Dendritic cell treated with granulocyte-macrophage colony-stimulating factor and Interleukin-4, amounts not matched to agents 40 ng/mL and 50 ng/mL, for 4 days (primary cell): ENCODE measurements around the gene KLC4.
A peak's percentile ranks its signal among the peaks of the same experiment; 100 is the strongest.
"Not testable (repeated sequence)": the region's sequence is repeated elsewhere in the genome, so short reads cannot be mapped to it uniquely, and the experiment has no call there.

ENCODE experiments used
- H3K27ac Mint-ChIP-seq: one replicate; pipeline ENCODE4 v1.8.0; 2022; ENCODE audit warnings: mild to moderate bottlenecking, mixed read lengths
- H3K27me3 Mint-ChIP-seq: one replicate; pipeline ENCODE4 v1.8.0; 2022; ENCODE audit warnings: mild to moderate bottlenecking, mixed read lengths
- H3K36me3 Mint-ChIP-seq: one replicate; pipeline ENCODE4 v1.8.0; 2022; ENCODE audit warnings: low read depth, mixed read lengths
- H3K4me1 Mint-ChIP-seq: one replicate; pipeline ENCODE4 v1.8.0; 2022; ENCODE audit warnings: low read depth, mixed read lengths
- H3K4me3 Mint-ChIP-seq: one replicate; pipeline ENCODE4 v1.8.0; 2022; ENCODE audit warnings: mild to moderate bottlenecking, moderate library complexity, mixed read lengths
- H3K9me3 Mint-ChIP-seq: one replicate; pipeline ENCODE4 v1.8.0; 2022; ENCODE audit warnings: mixed read lengths
- intact Hi-C: fragments of 100-400 bp; cut with micrococcal nuclease; formaldehyde crosslinking; loops from one replicate; pipeline ENCODE4 v1.15.0; 2022

Gene KLC4

GRCh38 chr6:43061861-43062260 is 2.4 kb downstream of the KLC4 start:
- no peak overlapping the region for H3K4me3 Mint-ChIP-seq
- peaks cover 45% of the 10 kb centered on the region for H3K36me3 Mint-ChIP-seq
- H3K4me1 Mint-ChIP-seq = peaks cover 28% of the 10 kb centered on the region
- H3K27me3 Mint-ChIP-seq = no peaks in the 10 kb centered on the region
- intact Hi-C loops = no loop called here
- H3K9me3 Mint-ChIP-seq = no peaks in the 10 kb centered on the region
- H3K27ac Mint-ChIP-seq = no peak overlapping the region

GRCh38 chr6:43062818-43063217 is 3.4 kb downstream of the KLC4 start:
- Mint-ChIP-seq H3K27me3 (no peaks in the 10 kb centered on the region), H3K27ac (no peak overlapping the region), H3K36me3 (peaks cover 36% of the 10 kb centered on the region), H3K4me1 (peaks cover 27% of the 10 kb centered on the region), H3K4me3 (no peak overlapping the region), H3K9me3 (no peaks in the 10 kb centered on the region)
- intact Hi-C loops = no loop called here

GRCh38 chr6:43070028-43070632 is 10.7 kb downstream of the KLC4 start:
- Mint-ChIP-seq H3K36me3 (peaks cover 50% of the 10 kb centered on the region), H3K27me3 (peaks cover 2% of the 10 kb centered on the region), H3K27ac (no peak overlapping the region), H3K4me1 (no peaks in the 10 kb centered on the region), H3K4me3 (no peak overlapping the region), H3K9me3 (no peaks in the 10 kb centered on the region)
- intact Hi-C loops = no loop called here

DNA sequence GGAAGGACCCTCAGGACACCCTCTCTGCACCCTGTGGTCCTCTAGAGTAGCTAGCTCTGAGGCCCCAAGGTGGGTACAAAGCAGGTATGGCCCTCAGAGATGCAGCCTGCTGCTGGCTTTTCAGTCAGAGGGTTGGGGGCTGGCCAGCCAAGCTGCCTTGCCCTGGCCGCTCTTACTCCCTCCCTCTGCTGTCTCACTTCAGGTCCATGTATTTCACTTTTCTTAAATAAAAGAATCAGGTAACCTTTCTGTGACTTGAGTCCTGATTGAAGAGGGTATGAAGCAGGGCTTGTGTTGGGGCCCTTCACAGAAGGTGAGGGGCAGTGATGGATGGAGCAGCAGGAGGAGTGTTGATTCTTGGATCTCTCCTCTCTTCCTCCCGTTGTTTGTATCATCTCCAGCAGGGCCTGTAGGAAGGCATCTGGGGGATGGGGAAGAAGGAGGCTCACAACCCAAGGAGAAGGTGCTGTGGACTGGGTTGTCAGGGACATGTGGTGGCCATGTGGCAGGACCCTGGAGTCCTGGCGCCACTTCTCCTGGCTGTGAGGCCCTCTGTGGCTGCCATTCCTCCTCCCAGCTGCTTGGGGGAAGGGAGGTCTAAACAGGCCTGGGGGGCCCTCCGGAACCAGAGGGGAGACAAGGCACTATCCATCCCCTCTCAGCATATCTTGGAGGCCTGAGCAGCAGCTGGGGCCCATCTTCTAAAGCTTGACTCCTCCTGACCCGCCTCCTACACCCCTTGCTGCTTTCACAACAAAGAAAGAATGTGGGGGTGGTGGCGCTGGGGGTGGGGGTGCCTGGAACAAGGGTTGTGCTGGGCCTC is 15.6 kb downstream of the KLC4 start:
- H3K36me3 Mint-ChIP-seq = peaks cover 36% of the 10 kb centered on the region

DNA sequence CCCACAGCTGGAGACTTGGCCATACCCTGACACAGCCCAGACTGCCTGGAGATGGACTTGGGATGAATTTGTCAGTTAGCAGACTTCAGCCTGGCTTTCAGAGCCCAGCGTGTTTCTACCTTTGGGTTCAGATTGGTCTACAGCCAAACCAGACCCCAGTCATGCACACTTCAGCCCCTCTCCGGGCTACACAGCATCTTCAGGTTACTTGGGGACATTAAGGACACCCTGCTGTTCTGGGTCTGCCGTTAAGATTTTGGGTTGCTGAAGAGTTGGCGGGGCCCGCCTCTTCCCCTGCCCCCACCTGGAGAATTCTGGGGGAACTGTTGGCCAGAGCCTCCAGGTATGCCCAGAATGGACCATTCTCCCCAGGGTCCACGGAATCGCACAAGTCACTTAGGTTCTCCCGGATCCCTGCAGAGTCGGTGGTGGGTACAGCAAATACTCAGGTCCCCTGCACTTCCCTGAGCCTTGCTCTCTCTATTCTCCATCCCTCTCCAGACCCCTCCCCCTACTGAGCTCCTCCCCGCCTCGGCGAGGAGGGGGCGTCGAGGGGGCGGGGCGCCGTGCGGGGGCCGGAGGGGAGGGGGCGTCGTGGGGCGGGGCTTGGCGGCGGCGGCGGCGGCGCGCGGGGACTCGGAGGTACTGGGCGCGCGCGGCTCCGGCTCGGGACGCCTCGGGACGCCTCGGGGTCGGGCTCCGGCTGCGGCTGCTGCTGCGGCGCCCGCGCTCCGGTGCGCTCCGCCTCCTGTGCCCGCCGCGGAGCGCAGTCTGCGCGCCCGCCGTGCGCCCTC is 16.4 kb downstream of the KLC4 start, which contains the start of gene PTK7:
TSS of gene PTK7 (plus strand) at position 645 of the 794 bp plus-strand sequence. CDS start 175 bp downstream, outside the sequence.
- Mint-ChIP-seq H3K4me1 (peaks cover 9% of the 10 kb centered on the region), H3K27me3 (peaks cover 30% of the 10 kb centered on the region), H3K4me3 (peak within 1 kb of the TSS; percentile 66), H3K27ac (no peak within 1 kb of the TSS), H3K36me3 (peaks cover 29% of the 10 kb centered on the region), H3K9me3 (no peaks in the 10 kb centered on the region)
- intact Hi-C loops = no loop called here

More for the DNA sequence above, 15.6 kb downstream of the KLC4 start:
- peaks cover 9% of the 10 kb centered on the region for H3K4me1 Mint-ChIP-seq
- H3K27ac Mint-ChIP-seq = no peak overlapping the region
- H3K27me3 Mint-ChIP-seq = peaks cover 30% of the 10 kb centered on the region
- H3K9me3 Mint-ChIP-seq = no peaks in the 10 kb centered on the region
- no peak overlapping the region for H3K4me3 Mint-ChIP-seq
- intact Hi-C loops = no loop called here

DNA sequence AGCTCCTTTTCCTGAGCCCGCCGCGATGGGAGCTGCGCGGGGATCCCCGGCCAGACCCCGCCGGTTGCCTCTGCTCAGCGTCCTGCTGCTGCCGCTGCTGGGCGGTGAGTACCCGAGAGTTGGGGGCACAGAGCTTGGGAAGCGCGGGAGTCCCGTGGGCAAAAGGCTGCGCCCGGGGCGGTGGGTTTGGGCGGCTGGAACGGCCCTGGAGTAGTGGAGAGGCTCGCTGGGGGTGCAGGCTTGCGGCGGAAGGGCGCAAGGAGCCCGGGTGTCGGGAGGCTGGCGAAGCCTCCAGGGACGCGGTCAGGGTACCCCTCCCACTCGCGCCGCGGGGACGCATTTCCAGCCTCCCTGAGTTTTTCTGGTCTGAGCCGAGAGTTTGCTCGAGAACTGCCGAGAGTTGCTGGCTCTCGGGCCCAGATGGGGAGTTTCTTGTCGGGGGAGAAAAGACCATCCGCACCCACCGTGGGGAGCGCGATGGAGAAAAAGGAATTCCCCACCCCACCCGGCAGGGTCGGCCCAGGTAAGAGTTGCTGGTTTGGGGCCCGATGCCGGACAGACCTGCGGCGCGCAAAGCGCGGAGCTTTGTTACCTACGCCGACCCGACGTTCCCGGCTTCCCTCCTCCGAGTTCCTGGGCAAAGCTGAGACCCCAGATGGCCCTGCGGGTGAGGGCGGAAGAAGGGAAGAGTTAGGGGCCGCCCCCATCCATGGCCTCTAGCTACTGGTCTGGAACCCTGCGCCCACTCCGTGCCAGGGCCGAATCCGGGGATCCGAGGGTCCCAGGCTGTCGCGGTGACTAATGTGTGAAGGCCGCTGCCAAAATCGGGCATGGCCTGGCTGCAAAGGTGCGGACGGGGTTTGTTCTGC is 17.3 kb downstream of the KLC4 start:
- Mint-ChIP-seq H3K9me3 (no peaks in the 10 kb centered on the region), H3K27me3 (peaks cover 30% of the 10 kb centered on the region), H3K36me3 (peaks cover 20% of the 10 kb centered on the region), H3K27ac (no peak overlapping the region), H3K4me1 (peaks cover 9% of the 10 kb centered on the region), H3K4me3 (peak overlapping the region; percentile 66)
- intact Hi-C loops = no loop called here

GRCh38 chr6:43077333-43077809 is 17.9 kb downstream of the KLC4 start:
- H3K27ac Mint-ChIP-seq = no peak overlapping the region
- no peaks in the 10 kb centered on the region for H3K9me3 Mint-ChIP-seq
- intact Hi-C loops = no loop called here
- peaks cover 9% of the 10 kb centered on the region for H3K4me1 Mint-ChIP-seq
- peak overlapping the region; percentile 66 for H3K4me3 Mint-ChIP-seq
- H3K36me3 Mint-ChIP-seq = peaks cover 15% of the 10 kb centered on the region
- peaks cover 30% of the 10 kb centered on the region for H3K27me3 Mint-ChIP-seq

- H3K4me1 Mint-ChIP-seq = peaks cover 9% of the 10 kb centered on the region
- H3K36me3 Mint-ChIP-seq = peaks cover 11% of the 10 kb centered on the region
- intact Hi-C loops = no loop called here
- H3K9me3 Mint-ChIP-seq = no peaks in the 10 kb centered on the region
- H3K27me3 Mint-ChIP-seq = peaks cover 30% of the 10 kb centered on the region
- H3K4me3 Mint-ChIP-seq = no peak overlapping the region
- no peak overlapping the region for H3K27ac Mint-ChIP-seq
Observed at GRCh38 chr6:43077981-43078511, 18.6 kb downstream of the KLC4 start.

GRCh38 chr6:43078691-43079090 is 19.3 kb downstream of the KLC4 start:
- intact Hi-C loops = no loop called here
- Mint-ChIP-seq H3K4me1 (peaks cover 9% of the 10 kb centered on the region), H3K9me3 (no peaks in the 10 kb centered on the region), H3K36me3 (peaks cover 5% of the 10 kb centered on the region), H3K27me3 (peaks cover 30% of the 10 kb centered on the region), H3K4me3 (no peak overlapping the region), H3K27ac (no peak overlapping the region)

GRCh38 chr6:43081043-43081442 is 21.6 kb downstream of the KLC4 start:
- H3K27me3 Mint-ChIP-seq = peaks cover 20% of the 10 kb centered on the region
- no peak overlapping the region for H3K27ac Mint-ChIP-seq
- H3K4me1 Mint-ChIP-seq = peaks cover 9% of the 10 kb centered on the region
- no peaks in the 10 kb centered on the region for H3K9me3 Mint-ChIP-seq
- no peak overlapping the region for H3K4me3 Mint-ChIP-seq
- intact Hi-C loops = no loop called here
- no peaks in the 10 kb centered on the region for H3K36me3 Mint-ChIP-seq

- H3K4me3 Mint-ChIP-seq, H3K9me3 Mint-ChIP-seq, H3K36me3 Mint-ChIP-seq, H3K27ac Mint-ChIP-seq, H3K4me1 Mint-ChIP-seq, intact Hi-C loops: not testable (repeated sequence)
- peaks cover 13% of the 10 kb centered on the region for H3K27me3 Mint-ChIP-seq
Observed at GRCh38 chr6:43081922-43082321, 22.5 kb downstream of the KLC4 start.

DNA sequence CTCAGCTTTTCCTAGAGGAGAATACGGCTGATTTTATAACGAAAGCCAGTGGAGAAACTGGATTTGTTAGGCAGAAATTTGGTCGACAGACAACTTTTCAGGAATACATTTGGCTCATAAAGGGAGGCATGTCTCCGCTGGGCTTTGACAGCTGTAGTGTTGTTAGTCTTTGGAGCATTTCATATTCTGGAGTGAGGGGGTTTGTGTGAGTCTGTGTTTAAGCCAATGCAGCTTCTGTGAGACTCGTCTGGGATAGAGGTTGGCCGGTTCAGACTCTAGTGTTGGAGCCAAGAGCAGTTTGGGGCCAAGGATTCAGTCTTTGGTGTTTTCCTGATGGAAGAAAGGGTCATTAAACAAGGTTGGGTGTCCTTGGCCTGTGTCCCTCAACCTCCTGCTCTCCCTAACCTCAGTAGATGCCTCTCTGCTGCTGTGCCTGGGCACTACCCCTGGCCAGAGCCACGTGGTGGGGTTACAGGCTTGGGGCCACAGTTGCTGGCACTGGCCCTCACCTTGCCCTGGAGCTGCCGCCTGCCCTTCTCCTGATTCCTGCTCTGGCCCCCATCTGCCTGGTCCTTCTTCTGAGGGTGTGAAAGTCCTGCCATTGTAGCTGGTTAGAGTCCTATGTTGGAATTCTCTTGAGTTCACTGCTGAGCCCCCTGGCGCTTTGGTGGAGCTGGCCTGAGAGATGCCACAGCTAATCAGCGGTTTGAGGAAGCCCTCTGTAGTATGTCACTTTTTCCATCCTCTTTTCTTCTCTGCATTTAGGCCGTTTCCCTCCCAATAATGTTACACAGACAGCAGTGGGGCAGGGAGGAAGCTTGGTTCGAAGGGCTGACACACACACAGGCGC is 23.6 kb downstream of the KLC4 start:
- no peak overlapping the region for H3K4me3 Mint-ChIP-seq
- H3K27me3 Mint-ChIP-seq = peaks cover 1% of the 10 kb centered on the region
- intact Hi-C loops = no loop called here
- H3K27ac Mint-ChIP-seq = no peak overlapping the region
- no peaks in the 10 kb centered on the region for H3K4me1 Mint-ChIP-seq
- H3K36me3 Mint-ChIP-seq = no peaks in the 10 kb centered on the region
- H3K9me3 Mint-ChIP-seq = no peaks in the 10 kb centered on the region
